PC-3 (cell line): ENCODE results near the gene TCEAL6. TPM values are rescaled to one million over a fixed set of nuclear protein-coding genes. Genes with fewer than 3 reads are reported as not detected.

Experiments
- total RNA-seq: library from RNA; depleted of rRNA; stranded (reverse); fragments of >200 nt; gene quantifications from 2 replicates; pipeline ENCODE4 v1.2.3, GENCODE V29; 2014; rRNA removed

Gene TCEAL6
- total RNA-seq, 1 experiment from 2014 or later: not detected

Other genes with a start within 250 kb of the TCEAL6 start
- gene ZMAT1, start 210.5 kb downstream of the TCEAL6 start, total RNA-seq: not detected in 2 replicates
- gene TCEAL2, start 16.8 kb downstream of the TCEAL6 start, total RNA-seq: not detected in 2 replicates
- 0.18 TPM in 1 of 2 replicates, not detected in the other for gene BEX5, start 13.5 kb upstream of the TCEAL6 start, total RNA-seq
- not detected in 2 replicates for gene TCP11X1, start 72.8 kb upstream of the TCEAL6 start, total RNA-seq
- gene NXF2, start 104.7 kb upstream of the TCEAL6 start, total RNA-seq: not detected in 2 replicates